Adrenal gland (tissue), 5 donors: Measurements from ENCODE around the gene UROC1.

Source experiments
- CTCF ChIP-seq, 6 experiments: fragments of 450-650 bp in 4 of 6; fragments of 200-600 bp in 2 of 6; sonication (generic) in 1 of 6; IDR thresholded peaks; 1 replicate in 5 of 6; 2 replicates in 1 of 6; pipeline versions ENCODE4 v1.5.1 to v1.8.0; 2016 to 2021; ENCODE audit warnings: antibody characterized with exemption in 6 of 6, mild to moderate bottlenecking in 2 of 6, moderate library complexity in 1 of 6
- POLR2A ChIP-seq, 2 donors: fragments of 450-650 bp; IDR thresholded peaks; one replicate each; pipeline ENCODE4 v1.6.1; 2017; ENCODE audit warnings: antibody characterized with exemption in 2 of 2, mild to moderate bottlenecking in 2 of 2, moderate library complexity in 1 of 2
- donor health status: DM: no; HTN: no; CAD: no.

GRCh38 chr3:126488886-126489569 is 28.5 kb downstream of the UROC1 start:
- no peak for TF ChIP-seq CTCF (IDR thresholded peaks at IDR 0.05)
- no peak for TF ChIP-seq POLR2A (IDR thresholded peaks at IDR 0.05)
